HG02610 (cell line): ENCODE measurements around the gene RGMB.

Source experiments
- ATAC-seq: cut with Tn5 transposase; IDR thresholded peaks from one replicate; pipeline ENCODE4 v1.9.1; 2021; ENCODE audit warnings: mild to moderate bottlenecking, moderate library complexity; ENCODE audit not compliant: unreplicated experiment

Gene RGMB

GRCh38 chr5:98825582-98826375 is 52.3 kb downstream of the RGMB start:
- ATAC-seq, result no peak

GRCh38 chr5:98827161-98827560 is 53.7 kb downstream of the RGMB start:
- ATAC-seq, result no peak

- ATAC-seq, result no peak
Observed at GRCh38 chr5:98827588-98828284, 54.3 kb downstream of the RGMB start.

GRCh38 chr5:98836175-98836574 is 62.7 kb downstream of the RGMB start:
- no peak for ATAC-seq

GRCh38 chr5:98839469-98840383 is 66.3 kb downstream of the RGMB start:
- ATAC-seq, result no peak

- ATAC-seq, result no peak
Observed at GRCh38 chr5:98840946-98841345, 67.5 kb downstream of the RGMB start.

- ATAC-seq, result no peak
Observed at GRCh38 chr5:98843481-98843880, 70.0 kb downstream of the RGMB start.

- no peak for ATAC-seq
Observed at GRCh38 chr5:98844865-98845264, 71.4 kb downstream of the RGMB start.

- ATAC-seq, result no peak
Observed at GRCh38 chr5:98845878-98846277, 72.4 kb downstream of the RGMB start.
